Panc1 (cell line): ENCODE measurements around the gene POTEI. TPM values are rescaled to one million over a fixed set of nuclear protein-coding genes. Genes with fewer than 3 reads are reported as not detected.
A peak's percentile ranks its signal among the peaks of the same experiment; 100 is the strongest.
"Not testable (repeated sequence)": the region's sequence is repeated elsewhere in the genome, so short reads cannot be mapped to it uniquely, and the experiment has no call there.

ENCODE experiments used
- ATAC-seq: fragments of 200-7000 bp; cut with Tn5 transposase; 2 replicates; pipeline ENCODE4 v1.9.1; 2020; ENCODE audit warnings: mild to moderate bottlenecking, moderate library complexity
- BruUV-seq: library from RNA; stranded (reverse); fragments of 400-500 nt; replicated peaks from 2 replicates; lab custom pipeline; 2021; lab: Mats Ljungman, UMichigan
- CTCF ChIA-PET: fragments of 300-600 bp; sonication (Branson Sonifier 250); formaldehyde crosslinking; loops from one replicate; lab custom pipeline; 2022; ENCODE audit warnings: antibody characterized with exemption; lab: Charles Lee
- POLR2A ChIA-PET: fragments of 300-600 bp; sonication (Branson Sonifier 250); formaldehyde crosslinking; loops from one replicate; lab custom pipeline; 2022; ENCODE audit warnings: antibody characterized with exemption; lab: Charles Lee
- DNase-seq: peaks from one replicate; pipeline ENCODE4 v3.0.0-alpha.2; 2010; ENCODE audit warnings: low read depth, low spot score
- H3K27ac ChIP-seq: 2 replicates; pipeline ENCODE4 v1.5.1; 2011; ENCODE audit warnings: mild to moderate bottlenecking, low read length, inconsistent platforms
- H3K27me3 ChIP-seq: fragments of 200-500 bp; sonication (Bioruptor generic); 2 replicates; pipeline ENCODE4 v1.6.0; 2014; ENCODE audit warnings: low read length, inconsistent platforms; ENCODE audit not compliant: control insufficient read depth, insufficient read depth
- H3K36me3 ChIP-seq: fragments of 200-500 bp; sonication (Bioruptor generic); 2 replicates; pipeline ENCODE4 v1.5.1; 2014; ENCODE audit warnings: inconsistent platforms, mild to moderate bottlenecking, low read length, moderate library complexity; ENCODE audit not compliant: control insufficient read depth, insufficient read depth
- H3K4me1 ChIP-seq: 2 replicates; pipeline ENCODE4 v1.5.1; 2011; ENCODE audit warnings: inconsistent platforms, mild to moderate bottlenecking, low read length, moderate library complexity; ENCODE audit not compliant: control insufficient read depth, insufficient read depth
- H3K4me3 ChIP-seq, 2 experiments: 2 replicates each; pipeline ENCODE4 v1.5.1; 2011 to 2012; ENCODE audit warnings: low read depth in 2 of 2, low read length in 2 of 2, mild to moderate bottlenecking in 2 of 2, inconsistent platforms in 1 of 2, moderate library complexity in 1 of 2
- H3K9me3 ChIP-seq: fragments of 200-500 bp; sonication (Bioruptor generic); 2 replicates; pipeline ENCODE4 v1.5.1; 2014; ENCODE audit warnings: low read depth, mild to moderate bottlenecking, inconsistent platforms, low read length, moderate library complexity; ENCODE audit not compliant: control insufficient read depth, insufficient read depth
- CTCF ChIP-seq: fragments of 450-650 bp; IDR thresholded peaks from 2 replicates; pipeline ENCODE4 v1.5.1; 2017; ENCODE audit warnings: mild to moderate bottlenecking
- in situ Hi-C: cut with HindIII; loops from 2 replicates; pipeline ENCODE4 v1.10.0; 2016; ENCODE audit warnings: low sequenced_read_pairs, low pct_unique_long_range_greater_than_20kb
- intact Hi-C: fragments of 100-400 bp; cut with micrococcal nuclease; formaldehyde crosslinking; loops from one replicate; pipeline ENCODE4 v1.10.0; 2022; ENCODE audit not compliant: unreplicated experiment
- total RNA-seq: library from RNA; stranded (reverse); gene quantifications from one replicate; pipeline ENCODE4 v1.2.1, GENCODE V29; 2021; ENCODE audit not compliant: unreplicated experiment

Gene POTEI
- total RNA-seq, 1 experiment from 2014 or later = 0.92 TPM

GRCh38 chr2:130450366-130450765 is 58.8 kb downstream of the POTEI start:
- H3K9me3 ChIP-seq, intact Hi-C loops, BruUV-seq, DNase-seq, POLR2A ChIA-PET, H3K27ac ChIP-seq, H3K4me3 ChIP-seq, H3K27me3 ChIP-seq, in situ Hi-C loops, H3K4me1 ChIP-seq, H3K36me3 ChIP-seq, ATAC-seq, CTCF ChIA-PET: not testable (repeated sequence)

- not testable (repeated sequence) for H3K27ac ChIP-seq
- DNase-seq = peak; percentile 2
Measured at GRCh38 chr2:130427631-130428030, 81.5 kb downstream of the POTEI start.

GRCh38 chr2:130418845-130419244 is 90.3 kb downstream of the POTEI start:
- H3K4me1 ChIP-seq, ATAC-seq, H3K27me3 ChIP-seq, DNase-seq, POLR2A ChIA-PET, BruUV-seq, H3K4me3 ChIP-seq, H3K9me3 ChIP-seq, in situ Hi-C loops, H3K27ac ChIP-seq, intact Hi-C loops, H3K36me3 ChIP-seq, CTCF ChIA-PET: not testable (repeated sequence)

More at GRCh38 chr2:130427631-130428030, 81.5 kb downstream of the POTEI start:
- peak; percentile 73 for TF ChIP-seq CTCF
- H3K9me3 ChIP-seq, H3K36me3 ChIP-seq, BruUV-seq, H3K27me3 ChIP-seq, H3K4me1 ChIP-seq, intact Hi-C loops, in situ Hi-C loops, CTCF ChIA-PET: not testable (repeated sequence)
- peak overlapping the region; percentile 38 to 47 for H3K4me3 ChIP-seq
- POLR2A ChIA-PET = interaction anchor here (0.7 kb wide), 1 partner anchor 51 kb away, joined by 6 read pairs; no protein-coding TSS in a partner anchor
- peak; percentile 91 for ATAC-seq

DNA sequence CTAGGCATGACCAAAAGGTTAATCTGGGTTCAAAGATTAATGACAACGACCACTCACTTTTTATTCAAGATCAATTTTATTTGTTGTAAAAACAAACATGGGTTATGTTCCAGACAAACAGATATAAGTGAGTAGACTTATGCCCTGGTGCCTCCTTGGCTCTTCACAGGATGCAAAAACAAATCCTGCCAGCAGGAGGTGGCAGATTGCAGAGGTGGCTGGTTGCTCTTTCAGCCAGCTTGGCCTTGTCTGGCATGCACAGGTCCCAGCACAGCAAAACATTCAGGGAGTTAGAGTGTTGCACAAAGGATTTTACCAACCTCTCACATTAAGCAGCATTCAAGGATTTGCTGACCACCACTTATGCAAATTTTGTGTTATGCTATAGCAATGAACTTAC is 92.4 kb downstream of the POTEI start:
- H3K36me3 ChIP-seq, ATAC-seq, CTCF ChIA-PET, H3K27ac ChIP-seq, DNase-seq, intact Hi-C loops, in situ Hi-C loops, H3K27me3 ChIP-seq, H3K9me3 ChIP-seq, H3K4me3 ChIP-seq, POLR2A ChIA-PET, H3K4me1 ChIP-seq, BruUV-seq: not testable (repeated sequence)

Other genes starting within 250 kb of the POTEI start
- gene IMP4, start 166.4 kb downstream of the POTEI start, total RNA-seq = 104 TPM
- 35.3 TPM for gene PTPN18, start 153.3 kb downstream of the POTEI start, total RNA-seq
- not detected for gene CFC1B, start 11.9 kb upstream of the POTEI start, total RNA-seq
- gene CFC1, start 90.2 kb upstream of the POTEI start, total RNA-seq = not detected
- gene POTEJ, start 102.1 kb upstream of the POTEI start, total RNA-seq = not detected
- not detected for gene GPR148, start 219.7 kb upstream of the POTEI start, total RNA-seq
- gene AMER3, start 246.2 kb upstream of the POTEI start, total RNA-seq = not detected